Stimulated activated CD4-positive, alpha-beta T cell treated with anti-CD3 and anti-CD28 coated beads, Interleukin-12 subunit alpha, Interleukin-12 subunit beta, amount 100 ng/mL, for 48 hours (primary cell): ENCODE measurements around the gene CDK14.
"Not testable (repeated sequence)": the region's sequence is repeated elsewhere in the genome, so short reads cannot be mapped to it uniquely, and the experiment has no call there.

Source experiments
- DNase-seq, 3 donors: peaks; one replicate each; pipeline ENCODE4 v3.0.0-alpha.2; 2020; ENCODE audit warnings: low read depth in 2 of 3, low spot score in 1 of 3

The CDK14 gene

DNA sequence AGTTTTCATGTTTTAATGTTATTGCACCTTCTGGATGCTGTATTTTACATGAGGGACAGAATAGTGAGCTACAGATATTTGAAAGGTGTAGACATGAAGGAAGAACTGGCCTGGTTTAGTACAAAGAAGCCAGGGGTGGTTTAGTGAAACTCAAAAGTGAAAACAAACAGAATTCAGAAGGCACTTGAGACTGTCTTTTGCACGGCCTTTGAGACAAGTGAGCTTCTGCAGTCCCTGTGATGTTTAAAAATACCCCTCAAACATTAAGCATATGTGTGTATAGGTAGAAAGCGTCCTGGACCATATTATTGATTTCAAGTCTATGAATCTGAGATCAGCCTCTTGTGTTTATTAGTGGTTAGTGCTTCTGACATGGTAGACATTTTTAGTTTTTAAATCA is 118.9 kb downstream of the CDK14 start:
- no peak for DNase-seq

DNA sequence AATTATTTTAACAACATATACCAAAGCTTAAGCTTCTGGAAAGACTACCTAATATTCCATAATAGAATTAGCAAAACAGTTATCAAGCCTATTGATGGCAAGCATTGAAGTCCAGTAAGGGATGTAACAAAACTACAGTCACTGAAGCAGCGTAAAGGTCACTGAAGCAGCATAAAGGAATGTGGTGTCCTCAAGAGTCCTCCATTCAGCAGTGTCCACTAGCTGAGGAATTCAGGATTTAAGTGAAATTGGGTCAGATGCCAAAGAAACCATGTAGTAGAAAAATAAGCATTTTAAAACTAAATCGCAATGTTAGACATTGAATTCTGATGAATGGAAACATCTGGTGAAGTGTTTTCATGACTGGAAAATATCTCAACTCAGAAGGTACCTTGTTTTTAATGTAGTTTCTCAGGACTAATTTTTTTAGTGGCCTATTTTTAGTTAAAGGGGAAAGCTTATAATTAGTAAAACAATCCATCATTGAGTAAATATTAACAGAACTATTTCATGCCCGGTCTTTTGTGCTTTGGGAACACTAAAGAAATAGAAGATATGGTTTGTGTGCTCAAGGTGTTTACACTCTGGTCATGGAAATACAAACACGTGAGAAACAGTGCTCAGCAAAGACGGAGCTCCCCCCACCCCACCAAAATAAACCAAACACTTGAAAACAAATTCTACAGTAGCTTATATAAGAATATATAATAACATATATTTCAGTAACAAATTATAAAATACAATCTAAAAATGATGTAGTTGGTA is 121.4 kb downstream of the CDK14 start:
- DNase-seq: no peak

GRCh38 chr7:90719155-90719554 is 123.0 kb downstream of the CDK14 start:
- DNase-seq: no peak

GRCh38 chr7:90720984-90721760 is 125.1 kb downstream of the CDK14 start:
- DNase-seq: no peak

DNA sequence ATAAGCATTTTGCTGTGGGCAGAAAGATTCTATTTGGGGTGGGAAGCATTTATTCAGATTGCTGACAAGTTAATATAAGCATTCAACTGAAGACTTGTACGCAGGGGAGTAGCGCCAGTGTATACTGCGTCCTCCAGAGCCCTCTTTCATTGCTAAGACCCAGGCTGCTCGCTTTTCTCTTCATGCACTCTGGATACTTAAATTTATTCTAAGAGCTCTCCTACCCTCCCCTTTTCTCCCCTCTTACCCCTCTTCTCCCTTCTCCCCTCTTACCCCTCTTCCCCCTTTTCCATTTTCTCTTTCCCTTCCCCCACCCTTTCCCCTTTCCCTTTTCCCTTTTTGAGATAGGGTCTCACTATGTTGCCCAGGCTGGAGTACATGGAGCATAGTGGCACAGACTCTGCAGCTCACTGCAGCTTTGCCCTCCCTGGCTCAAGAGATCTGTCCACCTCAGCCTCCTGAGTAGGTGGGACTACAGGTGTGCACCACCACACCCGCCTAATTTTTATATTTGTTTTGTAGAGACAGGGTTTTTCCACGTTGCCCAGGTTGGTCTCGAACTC is 125.8 kb downstream of the CDK14 start:
- DNase-seq: no peak

DNA sequence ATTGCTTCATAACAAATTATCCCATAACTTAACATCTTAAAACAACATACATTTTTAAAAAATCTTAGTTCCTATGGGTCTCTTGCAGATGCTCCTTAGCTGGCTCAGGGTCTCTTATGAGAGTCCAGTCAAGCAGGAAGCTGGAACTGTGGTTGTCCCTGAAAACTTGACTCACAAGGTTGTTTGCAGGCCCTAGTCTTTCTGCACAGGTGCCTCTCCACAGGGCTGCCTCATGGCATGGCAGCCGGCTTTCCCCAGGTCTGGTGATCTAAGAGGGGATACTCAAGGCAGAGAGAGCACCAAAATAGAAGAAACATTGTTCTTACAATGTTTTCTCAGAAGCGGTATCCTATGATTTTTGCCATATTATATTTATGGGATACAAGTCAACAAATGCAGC is 127.1 kb downstream of the CDK14 start:
- no peak for DNase-seq

DNA sequence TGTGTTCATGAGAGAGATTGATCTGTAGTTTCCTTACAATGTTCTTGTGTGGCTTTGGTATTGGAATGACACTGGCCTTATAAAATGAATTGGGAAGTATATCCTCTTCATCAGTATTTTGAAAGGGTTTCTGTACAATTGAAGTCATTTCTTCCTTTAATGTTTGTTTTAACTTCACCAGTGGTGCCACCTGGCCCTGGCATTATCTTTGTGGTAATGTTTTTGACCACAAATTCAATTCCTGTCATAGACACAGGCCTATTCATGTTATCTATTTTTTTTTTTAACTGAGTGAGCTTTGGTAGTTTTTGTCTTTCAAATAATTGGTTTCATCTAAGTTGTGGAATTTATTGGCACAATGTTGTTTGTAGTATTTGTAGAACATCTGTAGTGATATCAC is 127.7 kb downstream of the CDK14 start:
- DNase-seq: no peak

- DNase-seq: no peak
Measured at GRCh38 chr7:90726120-90726519, 130.0 kb downstream of the CDK14 start.

- no peak for DNase-seq
Measured at GRCh38 chr7:90726623-90727022, 130.5 kb downstream of the CDK14 start.

DNA sequence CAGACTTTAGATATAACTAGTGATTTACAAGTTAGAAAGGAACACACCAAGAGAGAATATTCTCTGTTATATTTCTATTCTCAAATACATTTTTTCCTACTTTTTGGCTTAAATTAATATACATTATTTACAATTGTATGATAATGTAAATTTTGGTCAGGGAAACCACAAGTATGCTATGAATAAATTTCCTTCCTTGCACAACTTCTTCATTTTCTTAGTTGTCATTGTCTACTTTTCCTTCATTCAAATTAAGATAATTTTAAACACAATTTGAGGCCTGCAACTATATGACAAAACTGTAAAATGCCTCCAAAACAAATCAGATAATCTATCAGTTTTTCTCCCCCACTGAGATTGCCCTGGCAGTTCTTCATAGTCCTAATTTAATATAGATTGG is 131.3 kb downstream of the CDK14 start:
- DNase-seq: no peak

GRCh38 chr7:90728568-90728967 is 132.4 kb downstream of the CDK14 start:
- no peak for DNase-seq

DNA sequence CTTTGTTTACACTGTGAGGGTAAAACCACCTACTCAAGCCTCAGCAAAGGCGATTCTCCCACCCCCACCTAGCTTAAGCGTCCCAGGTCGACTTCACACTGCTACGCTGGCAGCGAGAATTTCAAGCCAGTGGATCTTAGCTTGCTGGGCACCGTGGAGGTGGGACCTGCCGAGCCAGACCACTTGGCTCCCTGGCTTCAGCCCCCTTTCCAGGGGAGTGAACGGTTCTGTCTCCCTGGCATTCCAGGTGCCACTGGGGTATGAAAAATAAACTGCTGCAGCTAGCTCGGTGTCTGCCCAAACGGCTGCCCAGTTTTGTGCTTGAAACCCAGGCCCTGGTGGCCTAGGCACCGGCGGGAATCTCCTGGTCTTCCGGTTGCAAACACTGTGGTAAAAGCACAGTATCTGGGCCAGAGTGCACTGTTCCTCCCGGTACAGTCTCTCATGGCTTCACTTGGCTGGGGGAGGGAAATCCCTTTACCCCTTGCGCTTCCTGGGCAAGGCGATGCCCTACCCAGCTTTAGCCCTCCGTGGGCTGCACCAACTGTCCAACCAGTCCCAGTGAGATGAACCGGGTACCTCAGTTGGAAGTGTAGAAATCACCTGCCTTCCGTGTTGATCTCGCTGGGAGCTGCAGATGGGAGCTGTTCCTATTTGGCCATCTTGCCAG is 139.6 kb downstream of the CDK14 start:
- DNase-seq: not testable (repeated sequence)

GRCh38 chr7:90736316-90736715 is 140.2 kb downstream of the CDK14 start:
- no peak for DNase-seq

DNA sequence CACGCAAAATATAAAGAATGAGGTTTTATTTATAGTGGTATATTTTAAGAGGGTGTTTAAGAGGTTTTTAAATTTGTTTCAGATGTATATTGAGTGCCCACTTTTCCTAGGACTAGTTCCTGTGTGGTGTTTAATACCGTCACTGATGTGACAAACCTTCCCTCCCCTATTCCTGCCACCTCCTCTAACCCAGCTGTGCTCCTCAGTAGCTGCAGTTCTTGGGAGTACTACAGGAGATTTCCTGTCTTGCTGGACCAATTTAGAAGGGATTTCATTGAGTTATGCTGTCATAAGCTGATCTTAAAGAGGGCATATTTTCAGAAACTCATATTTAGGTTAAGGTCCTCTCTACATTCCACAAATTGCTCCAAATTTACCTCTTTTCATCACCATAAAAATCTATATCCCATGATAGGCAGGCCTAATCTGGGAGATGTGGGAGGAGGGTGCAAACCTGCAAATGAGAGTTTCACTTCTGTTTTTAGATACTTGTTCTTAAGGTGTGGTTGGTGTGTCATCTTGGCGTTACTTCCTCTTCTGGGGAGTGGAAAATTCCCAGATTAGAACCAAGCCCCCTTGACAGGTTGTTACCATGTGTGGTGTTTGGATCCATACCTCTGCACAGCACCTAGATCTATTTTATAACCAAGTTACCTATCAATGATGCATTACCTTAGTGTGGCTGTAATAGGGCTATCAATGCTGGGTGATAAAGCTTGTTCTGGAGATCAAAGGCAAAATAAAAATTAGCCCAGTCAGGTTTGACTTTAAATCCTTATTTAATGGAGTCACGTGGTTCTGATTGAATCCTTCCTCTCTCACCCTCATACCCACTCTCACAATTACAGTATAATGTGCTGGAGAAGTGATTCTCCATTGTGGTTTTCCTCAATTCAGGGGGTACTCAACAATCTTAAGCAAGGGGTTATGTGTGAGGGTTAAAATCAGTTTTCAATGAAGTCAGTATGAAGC is 141.1 kb downstream of the CDK14 start:
- DNase-seq: no peak

DNA sequence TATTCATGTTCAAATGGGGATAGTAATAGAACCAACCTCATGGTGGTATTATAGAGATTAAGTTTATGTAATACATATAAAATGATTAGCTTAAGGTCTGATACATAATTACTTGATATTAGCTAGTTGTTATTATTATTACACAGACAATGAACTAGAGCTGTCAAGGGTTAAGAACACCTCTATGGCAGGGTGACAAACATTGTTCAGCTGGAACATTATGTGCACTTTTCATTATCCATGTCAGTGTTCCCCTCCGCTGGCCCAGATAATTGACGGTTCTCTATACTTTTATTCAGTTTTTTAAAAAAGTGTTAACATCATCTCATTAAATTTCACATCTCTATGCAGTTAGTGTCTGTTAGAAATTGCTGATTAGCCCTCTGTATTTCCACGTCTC is 142.1 kb downstream of the CDK14 start:
- DNase-seq: no peak

DNA sequence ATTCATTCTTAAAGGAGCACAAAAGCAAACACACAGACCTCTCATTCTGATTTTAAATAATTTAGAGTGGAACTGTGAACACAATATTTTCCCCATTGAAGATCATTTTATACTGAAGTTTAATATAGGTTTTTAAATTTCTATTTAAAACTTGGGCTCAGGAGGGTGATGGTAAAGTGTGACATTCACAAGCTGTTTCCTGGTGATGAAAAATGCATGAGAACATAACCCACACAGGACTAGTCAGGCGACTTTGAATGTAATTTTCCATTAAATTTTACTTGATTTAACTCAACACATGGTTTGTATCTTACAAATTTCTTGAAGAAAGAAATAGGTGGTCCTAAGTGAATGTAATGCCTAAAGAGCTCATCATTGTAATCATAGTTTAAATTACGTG is 143.6 kb downstream of the CDK14 start:
- no peak for DNase-seq

DNA sequence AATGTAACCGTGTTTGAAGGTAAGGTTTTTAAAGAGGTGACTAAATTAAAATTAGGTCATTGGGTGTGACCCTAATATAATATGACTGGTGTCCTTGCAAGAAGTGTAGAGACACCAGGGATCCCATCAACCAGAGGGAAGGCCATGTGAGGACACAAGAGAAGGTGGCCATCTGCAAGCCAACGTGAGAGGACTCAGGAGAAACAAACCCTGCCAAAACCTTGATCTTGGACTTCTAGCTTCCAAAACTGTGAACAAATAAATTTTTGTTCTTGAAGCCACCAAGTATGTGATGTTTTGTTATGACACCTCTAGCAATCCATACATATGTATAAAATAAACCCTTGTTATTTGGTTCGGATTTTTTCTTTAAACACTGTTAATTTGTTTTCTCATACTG is 144.3 kb downstream of the CDK14 start:
- DNase-seq: no peak

DNA sequence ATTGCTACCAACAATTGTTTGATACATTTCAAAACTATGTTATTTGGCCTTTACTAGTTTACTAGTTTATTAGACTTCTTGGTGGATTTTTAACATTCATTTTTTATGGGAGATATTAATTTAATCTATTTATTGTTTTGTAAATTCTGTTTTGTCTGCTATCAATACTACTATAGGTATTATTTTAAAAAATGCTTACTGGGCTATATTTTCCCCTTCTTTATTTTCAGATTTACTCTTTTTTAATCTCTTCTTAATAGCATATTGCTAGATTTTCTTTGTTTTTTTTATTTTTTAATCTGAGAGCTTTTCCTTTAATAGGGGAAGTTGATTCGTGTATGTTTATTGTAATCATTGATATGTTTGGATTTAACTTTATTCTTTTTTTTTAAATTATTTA is 147.5 kb downstream of the CDK14 start:
- no peak for DNase-seq

GRCh38 chr7:90747516-90747915 is 151.4 kb downstream of the CDK14 start:
- DNase-seq: no peak

GRCh38 chr7:90749262-90749661 is 153.1 kb downstream of the CDK14 start:
- DNase-seq: no peak

DNA sequence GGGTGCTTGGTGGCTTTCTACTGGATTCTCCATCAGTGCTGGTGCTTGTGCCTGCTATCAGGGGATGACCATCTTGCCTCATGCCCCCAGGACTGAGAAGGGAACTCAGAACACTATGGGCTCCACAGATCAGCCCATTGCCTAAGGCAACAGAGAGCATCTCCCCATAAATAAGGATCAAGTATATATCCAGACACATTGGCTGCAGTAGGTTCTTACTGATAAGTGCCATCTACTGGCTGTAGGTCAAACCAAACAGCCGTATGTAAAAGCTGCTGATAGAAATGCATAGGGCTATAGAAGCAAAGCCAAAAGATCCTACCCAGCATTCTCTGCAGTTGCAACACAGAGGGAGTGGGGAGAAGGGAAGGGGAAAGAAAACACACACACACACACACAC is 153.7 kb downstream of the CDK14 start:
- no peak for DNase-seq
